ENCODE measurements around the gene ZBTB22. TPM values are rescaled to one million over a fixed set of nuclear protein-coding genes. Genes with fewer than 3 reads are reported as not detected.
"Not testable (repeated sequence)": the region's sequence is repeated elsewhere in the genome, so short reads cannot be mapped to it uniquely, and the experiment has no call there.

Gene ZBTB22
- total and polyA plus RNA-seq, 12 donors = 13.0 to 40.3 (median 20.3) TPM

GRCh38 chr6:33359331-33359730, 41.8 kb upstream of the ZBTB22 start:
- H3K4me1 ChIP-seq (replicated peaks in 1 of 2) = no peaks in the 10 kb centered on the region
- no peak overlapping the region for H3K27ac ChIP-seq
- intact Hi-C loops (cut with DNase I) = no loop called here
- H3K36me3 ChIP-seq (replicated peaks in 1 of 2) = no peaks in the 10 kb centered on the region
- no peaks in the 10 kb centered on the region for H3K27me3 ChIP-seq
- no peak for DNase-seq
- H3K9me3 ChIP-seq (replicated peaks in 1 of 3) = no peaks in the 10 kb centered on the region
- no peak for TF ChIP-seq POLR2A (IDR thresholded peaks at IDR 0.05)
- no peak for TF ChIP-seq CTCF (IDR thresholded peaks at IDR 0.05)
- no peak overlapping the region for H3K4me3 ChIP-seq

- H3K4me1 ChIP-seq (replicated peaks in 1 of 2); intact Hi-C loops (cut with DNase I); H3K27ac ChIP-seq; DNase-seq; H3K4me3 ChIP-seq; H3K27me3 ChIP-seq; H3K36me3 ChIP-seq (replicated peaks in 1 of 2); H3K9me3 ChIP-seq (replicated peaks in 1 of 3): not testable (repeated sequence)
- WGBS, 4 donors = 63 to 75% (median 70%) methylated on average over 12 to 13 of the region's 13 CpGs
Observed at GRCh38 chr6:33357160-33357871, 39.8 kb upstream of the ZBTB22 start.

- Histone ChIP-seq H3K4me1 (replicated peaks in 1 of 2) (no peaks in the 10 kb centered on the region), H3K27ac (no peak overlapping the region), H3K9me3 (replicated peaks in 1 of 3) (no peaks in the 10 kb centered on the region), H3K36me3 (replicated peaks in 1 of 2) (no peaks in the 10 kb centered on the region), H3K4me3 (no peak overlapping the region), H3K27me3 (no peaks in the 10 kb centered on the region)
- TF ChIP-seq CTCF (IDR thresholded peaks at IDR 0.05) (no peak), POLR2A (IDR thresholded peaks at IDR 0.05) (no peak)
- intact Hi-C loops (cut with DNase I) = no loop called here
- DNase-seq = no peak
- WGBS, 4 donors = 77 to 87% (median 79%) methylated on average over 2 to 3 of the region's 3 CpGs
Observed at GRCh38 chr6:33356295-33356694, 38.8 kb upstream of the ZBTB22 start.

GRCh38 chr6:33355860-33356259, 38.3 kb upstream of the ZBTB22 start:
- H3K4me3 ChIP-seq; H3K4me1 ChIP-seq (replicated peaks in 1 of 2); H3K27me3 ChIP-seq; intact Hi-C loops (cut with DNase I); DNase-seq; H3K36me3 ChIP-seq (replicated peaks in 1 of 2); H3K9me3 ChIP-seq (replicated peaks in 1 of 3); H3K27ac ChIP-seq: not testable (repeated sequence)
- WGBS, 4 donors = 78 to 92% (median 85%) methylated on average over 6 of the region's 6 CpGs

- Histone ChIP-seq H3K9me3 (replicated peaks in 1 of 3) (no peaks in the 10 kb centered on the region), H3K4me1 (replicated peaks in 1 of 2) (no peaks in the 10 kb centered on the region), H3K27me3 (no peaks in the 10 kb centered on the region), H3K36me3 (replicated peaks in 1 of 2) (no peaks in the 10 kb centered on the region), H3K4me3 (no peak overlapping the region), H3K27ac (no peak overlapping the region)
- intact Hi-C loops (cut with DNase I) = no loop called here
- 87 to 94% (median 89%) methylated on average over 5 of the region's 5 CpGs for WGBS, 4 donors
- no peak for DNase-seq
- TF ChIP-seq CTCF (IDR thresholded peaks at IDR 0.05) = no peak
- TF ChIP-seq POLR2A (IDR thresholded peaks at IDR 0.05) = no peak
Observed at GRCh38 chr6:33347816-33348215, 30.3 kb upstream of the ZBTB22 start.

- DNase-seq; H3K36me3 ChIP-seq (replicated peaks in 1 of 2); H3K4me3 ChIP-seq; H3K27ac ChIP-seq; H3K9me3 ChIP-seq (replicated peaks in 1 of 3); H3K27me3 ChIP-seq; H3K4me1 ChIP-seq (replicated peaks in 1 of 2); intact Hi-C loops (cut with DNase I): not testable (repeated sequence)
- WGBS, 4 donors = 72 to 88% (median 79%) methylated on average over 5 of the region's 5 CpGs
Observed at GRCh38 chr6:33346972-33347371, 29.4 kb upstream of the ZBTB22 start.
